Activated CD8-positive, alpha-beta memory T cell treated with anti-CD3 and anti-CD28 coated beads for 36 hours (primary cell): ENCODE results near the gene PIGH. TPM values are rescaled to one million over a fixed set of nuclear protein-coding genes. Genes with fewer than 3 reads are reported as not detected.
"Not testable (repeated sequence)": the region's sequence is repeated elsewhere in the genome, so short reads cannot be mapped to it uniquely, and the experiment has no call there.

Experiments
- CTCF ChIA-PET: fragments of 350-600 bp; sonication (Branson Sonifier 250); formaldehyde crosslinking; loops from one replicate; lab custom pipeline; 2021; ENCODE audit warnings: antibody characterized with exemption; lab: Charles Lee
- POLR2A ChIA-PET: fragments of 350-600 bp; sonication (Branson Sonifier 250); formaldehyde crosslinking; loops from one replicate; lab custom pipeline; 2021; ENCODE audit warnings: antibody characterized with exemption; lab: Charles Lee
- total RNA-seq, 2 experiments: library from RNA; stranded (reverse); gene quantifications; one replicate each; pipeline ENCODE4 v1.2.3, GENCODE V29; 2021

Gene PIGH
- total RNA-seq, 2 experiments from 2014 or later, result 21.6 to 22.7 TPM

- ChIA-PET POLR2A (no interaction called here), CTCF (interaction anchor here (0.5 to 2.0 kb wide), 3 partner anchors 47 to 155 kb away, joined by 3 to 12 read pairs (median 3); partner anchors contain the start of gene PLEK2)
Observed at GRCh38 chr14:67566908-67567307, 33.2 kb downstream of the PIGH start.

- POLR2A ChIA-PET, result no interaction called here
- CTCF ChIA-PET, result interaction anchor here (0.7 to 1.8 kb wide), 2 partner anchors 24 to 136 kb away, joined by 4 to 9 read pairs; no protein-coding TSS in a partner anchor
Observed at GRCh38 chr14:67564236-67564635, 35.8 kb downstream of the PIGH start.

- ChIA-PET POLR2A (no interaction called here), CTCF (interaction anchor here (1.0 to 1.8 kb wide), 2 partner anchors 9 to 16 kb away, joined by 3 to 5 read pairs; no protein-coding TSS in a partner anchor)
Observed at GRCh38 chr14:67562776-67563150, 37.3 kb downstream of the PIGH start.

GRCh38 chr14:67562025-67562775 is 37.9 kb downstream of the PIGH start:
- ChIA-PET POLR2A (no interaction called here), CTCF (interaction anchor here (0.7 to 1.8 kb wide), 3 partner anchors 9 to 36 kb away, joined by 3 to 5 read pairs (median 5); no protein-coding TSS in a partner anchor)

GRCh38 chr14:67559639-67560038 is 40.4 kb downstream of the PIGH start:
- CTCF ChIA-PET, result no interaction called here
- POLR2A ChIA-PET, result no interaction called here

GRCh38 chr14:67557656-67558055 is 42.4 kb downstream of the PIGH start:
- ChIA-PET POLR2A (no interaction called here), CTCF (interaction anchor here (0.7 to 2.9 kb wide), 3 partner anchors 13 to 130 kb away, joined by 5 to 12 read pairs (median 7); no protein-coding TSS in a partner anchor)

GRCh38 chr14:67557118-67557517 is 43.0 kb downstream of the PIGH start:
- POLR2A ChIA-PET, result no interaction called here

GRCh38 chr14:67556671-67557070 is 43.4 kb downstream of the PIGH start:
- ChIA-PET POLR2A (no interaction called here), CTCF (interaction anchor here (1.5 to 2.9 kb wide), 2 partner anchors 15 to 129 kb away, joined by 5 to 12 read pairs; no protein-coding TSS in a partner anchor)

More at GRCh38 chr14:67557118-67557517, 43.0 kb downstream of the PIGH start:
- CTCF ChIA-PET, result interaction anchor here (1.5 to 2.9 kb wide), 2 partner anchors 14 to 130 kb away, joined by 7 to 12 read pairs; no protein-coding TSS in a partner anchor

- POLR2A ChIA-PET, result no interaction called here
- CTCF ChIA-PET, result interaction anchor here (1.5 to 2.9 kb wide), 2 partner anchors 16 to 128 kb away, joined by 5 to 12 read pairs; no protein-coding TSS in a partner anchor
Observed at GRCh38 chr14:67555518-67556090, 44.5 kb downstream of the PIGH start.

- ChIA-PET POLR2A (no interaction called here), CTCF (interaction anchor here (0.9 to 1.2 kb wide), 2 partner anchors 17 to 127 kb away, joined by 4 to 5 read pairs; no protein-coding TSS in a partner anchor)
Observed at GRCh38 chr14:67554341-67554740, 45.7 kb downstream of the PIGH start.

- ChIA-PET CTCF (no interaction called here), POLR2A (no interaction called here)
Observed at GRCh38 chr14:67553547-67553946, 46.5 kb downstream of the PIGH start.

GRCh38 chr14:67551940-67552339 is 48.1 kb downstream of the PIGH start:
- POLR2A ChIA-PET, result no interaction called here
- CTCF ChIA-PET, result interaction anchor here (0.6 kb wide), 1 partner anchor 125 kb away, joined by 3 read pairs; no protein-coding TSS in a partner anchor

- CTCF ChIA-PET, result no interaction called here
Observed at GRCh38 chr14:67551123-67551522, 48.9 kb downstream of the PIGH start.

GRCh38 chr14:67549734-67550133 is 50.3 kb downstream of the PIGH start:
- CTCF ChIA-PET, result no interaction called here
- POLR2A ChIA-PET, result no interaction called here

More at GRCh38 chr14:67551123-67551522, 48.9 kb downstream of the PIGH start:
- POLR2A ChIA-PET, result no interaction called here

GRCh38 chr14:67547224-67547780 is 52.8 kb downstream of the PIGH start:
- ChIA-PET POLR2A (no interaction called here), CTCF (no interaction called here)

GRCh38 chr14:67544590-67544989 is 55.5 kb downstream of the PIGH start:
- ChIA-PET CTCF (no interaction called here), POLR2A (no interaction called here)

- CTCF ChIA-PET, result interaction anchor here (1.0 to 2.0 kb wide), 2 partner anchors 11 to 28 kb away, joined by 4 to 7 read pairs; no protein-coding TSS in a partner anchor
- POLR2A ChIA-PET, result not testable (repeated sequence)
Observed at GRCh38 chr14:67542620-67543019, 57.4 kb downstream of the PIGH start.

- POLR2A ChIA-PET, result interaction anchor here (0.5 kb wide), 1 partner anchor 201 kb away, joined by 4 read pairs; no protein-coding TSS in a partner anchor
Observed at GRCh38 chr14:67541448-67542387, 58.4 kb downstream of the PIGH start.

More at GRCh38 chr14:67541448-67542387, 58.4 kb downstream of the PIGH start:
- CTCF ChIA-PET, result interaction anchor here (0.6 to 2.0 kb wide), 2 partner anchors 29 to 131 kb away, joined by 5 to 7 read pairs; no protein-coding TSS in a partner anchor
